Nephron (organoid): ENCODE data around the gene ACOT13.
"Not testable (repeated sequence)": the region's sequence is repeated elsewhere in the genome, so short reads cannot be mapped to it uniquely, and the experiment has no call there.

Experiments
- H3K27ac Mint-ChIP-seq, 3 experiments: 2 replicates each; pipeline ENCODE4 v1.8.0; 2020; ENCODE audit warnings: mixed read lengths in 3 of 3, mild to moderate bottlenecking in 2 of 3, moderate library complexity in 1 of 3
- H3K27me3 Mint-ChIP-seq: 2 replicates; pipeline ENCODE4 v1.8.0; 2021; ENCODE audit warnings: low read depth, mild to moderate bottlenecking, moderate library complexity, mixed read lengths
- H3K36me3 Mint-ChIP-seq: 2 replicates; pipeline ENCODE4 v1.8.0; 2020; ENCODE audit warnings: low read depth, mixed read lengths
- H3K4me1 Mint-ChIP-seq: 2 replicates; pipeline ENCODE4 v1.8.0; 2020; ENCODE audit warnings: mixed read lengths
- H3K4me3 Mint-ChIP-seq, 3 experiments: 2 replicates each; pipeline ENCODE4 v1.8.0; 2020; ENCODE audit warnings: mild to moderate bottlenecking in 3 of 3, mixed read lengths in 3 of 3, moderate library complexity in 2 of 3
- H3K9me3 Mint-ChIP-seq: 2 replicates; pipeline ENCODE4 v1.8.0; 2020; ENCODE audit warnings: mixed read lengths
- TF ChIP-seq, protein P1 (sequence below), 3 experiments: fragments of 200-600 bp; sonication (generic); IDR thresholded peaks; one replicate each; pipeline ENCODE4 v1.5.0; 2021; ENCODE audit warnings: antibody characterized with exemption in 3 of 3; ENCODE audit not compliant: unreplicated experiment in 3 of 3

ACOT13 gene

DNA sequence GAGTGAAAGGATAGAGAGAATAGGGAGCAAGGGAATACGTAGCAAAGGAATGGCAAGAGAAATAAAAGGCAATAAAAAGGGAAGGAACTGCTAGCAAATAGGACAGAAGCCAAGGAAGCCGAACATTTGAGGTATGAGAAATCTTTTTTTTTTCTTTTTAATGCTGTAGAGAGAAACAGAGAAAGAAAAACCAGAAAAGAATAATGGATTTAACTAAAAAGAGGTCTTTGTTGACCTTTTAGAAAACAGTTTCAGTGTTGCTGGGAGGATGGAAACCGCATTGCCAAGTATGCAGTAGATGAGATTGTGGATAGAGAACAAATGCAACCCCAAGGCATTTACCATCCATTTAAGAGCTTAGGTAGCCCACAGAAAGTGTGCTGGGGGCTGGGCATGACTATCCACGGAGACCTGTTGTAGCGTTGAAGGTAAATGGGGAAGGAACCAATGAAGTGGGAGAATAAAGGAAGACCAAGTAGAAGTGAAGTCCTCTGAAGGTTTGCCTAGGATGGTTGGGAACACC lies 75.4 kb downstream of the ACOT13 start:
- no peak overlapping the region for H3K4me3 Mint-ChIP-seq
- H3K27me3 Mint-ChIP-seq, result peaks cover 4% of the 10 kb centered on the region
- no peak overlapping the region for H3K27ac Mint-ChIP-seq
- H3K36me3 Mint-ChIP-seq, result no peaks in the 10 kb centered on the region
- H3K4me1 Mint-ChIP-seq, result no peaks in the 10 kb centered on the region
- TF ChIP-seq, protein P1, sequence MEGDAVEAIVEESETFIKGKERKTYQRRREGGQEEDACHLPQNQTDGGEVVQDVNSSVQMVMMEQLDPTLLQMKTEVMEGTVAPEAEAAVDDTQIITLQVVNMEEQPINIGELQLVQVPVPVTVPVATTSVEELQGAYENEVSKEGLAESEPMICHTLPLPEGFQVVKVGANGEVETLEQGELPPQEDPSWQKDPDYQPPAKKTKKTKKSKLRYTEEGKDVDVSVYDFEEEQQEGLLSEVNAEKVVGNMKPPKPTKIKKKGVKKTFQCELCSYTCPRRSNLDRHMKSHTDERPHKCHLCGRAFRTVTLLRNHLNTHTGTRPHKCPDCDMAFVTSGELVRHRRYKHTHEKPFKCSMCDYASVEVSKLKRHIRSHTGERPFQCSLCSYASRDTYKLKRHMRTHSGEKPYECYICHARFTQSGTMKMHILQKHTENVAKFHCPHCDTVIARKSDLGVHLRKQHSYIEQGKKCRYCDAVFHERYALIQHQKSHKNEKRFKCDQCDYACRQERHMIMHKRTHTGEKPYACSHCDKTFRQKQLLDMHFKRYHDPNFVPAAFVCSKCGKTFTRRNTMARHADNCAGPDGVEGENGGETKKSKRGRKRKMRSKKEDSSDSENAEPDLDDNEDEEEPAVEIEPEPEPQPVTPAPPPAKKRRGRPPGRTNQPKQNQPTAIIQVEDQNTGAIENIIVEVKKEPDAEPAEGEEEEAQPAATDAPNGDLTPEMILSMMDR (IDR thresholded peaks at IDR 0.05; ENCODE audit: unreplicated experiment in 3 of 3), result no peak
- no peaks in the 10 kb centered on the region for H3K9me3 Mint-ChIP-seq

DNA sequence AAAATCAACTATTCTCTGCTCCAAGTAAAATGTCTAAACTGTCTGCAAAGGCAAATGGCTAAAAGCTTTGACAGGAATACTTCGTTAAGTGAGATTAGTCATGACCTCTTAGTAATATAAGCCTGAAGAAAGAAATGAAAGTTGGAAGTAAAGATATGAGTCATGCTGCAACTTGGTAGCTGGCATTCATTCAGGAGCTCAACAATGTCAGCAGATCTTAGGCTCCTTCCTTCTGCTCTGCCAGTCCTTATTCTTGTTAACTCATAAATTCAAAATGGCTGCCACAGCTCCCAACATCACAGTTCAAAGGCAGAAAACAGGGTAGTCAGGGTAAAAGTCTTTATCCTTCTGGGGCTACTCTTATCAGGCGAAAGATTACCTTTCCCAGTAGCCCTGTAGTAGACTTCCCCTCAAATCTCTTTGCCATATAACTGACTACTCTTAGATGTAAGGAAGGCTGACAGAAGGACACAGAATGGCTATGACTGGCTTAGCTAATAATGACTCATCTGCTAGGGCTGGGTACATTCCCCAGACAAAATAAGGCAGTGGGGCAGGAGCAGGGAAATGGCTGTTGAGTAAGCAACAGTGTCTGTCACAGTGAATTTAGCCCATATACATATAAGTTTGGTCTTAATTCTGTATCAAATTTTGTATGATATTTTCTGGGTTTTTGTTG lies 76.5 kb downstream of the ACOT13 start:
- H3K36me3 Mint-ChIP-seq, result no peaks in the 10 kb centered on the region
- H3K27me3 Mint-ChIP-seq, result peaks cover 4% of the 10 kb centered on the region
- TF ChIP-seq, protein P1 (IDR thresholded peaks at IDR 0.05; ENCODE audit: unreplicated experiment in 3 of 3), result no peak
- H3K9me3 Mint-ChIP-seq, result no peaks in the 10 kb centered on the region
- H3K27ac Mint-ChIP-seq, result no peak overlapping the region
- no peaks in the 10 kb centered on the region for H3K4me1 Mint-ChIP-seq
- H3K4me3 Mint-ChIP-seq, result no peak overlapping the region

DNA sequence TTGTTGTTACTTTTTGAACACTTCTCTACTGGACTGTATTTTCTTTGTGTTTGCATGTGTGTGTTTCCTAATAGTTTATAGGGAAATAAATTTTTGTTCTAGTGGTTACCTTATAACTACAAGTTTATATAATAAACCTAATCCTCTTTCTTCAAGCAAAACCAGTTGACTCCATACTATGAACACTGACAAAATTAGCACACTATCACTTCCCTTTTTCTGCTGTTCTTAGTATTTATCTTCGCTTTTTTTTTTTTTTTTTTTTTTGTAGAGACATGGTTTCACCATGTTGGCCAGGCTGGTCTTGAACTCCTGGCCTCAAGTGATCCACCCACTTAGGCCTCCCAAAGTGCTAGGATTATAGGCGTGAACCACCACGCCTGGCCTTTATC lies 77.1 kb downstream of the ACOT13 start:
- no peak overlapping the region for H3K4me3 Mint-ChIP-seq
- peaks cover 4% of the 10 kb centered on the region for H3K27me3 Mint-ChIP-seq
- H3K27ac Mint-ChIP-seq, result no peak overlapping the region
- H3K4me1 Mint-ChIP-seq, result no peaks in the 10 kb centered on the region
- TF ChIP-seq, protein P1 (IDR thresholded peaks at IDR 0.05; ENCODE audit: unreplicated experiment in 3 of 3), result no peak
- H3K36me3 Mint-ChIP-seq, result no peaks in the 10 kb centered on the region
- no peaks in the 10 kb centered on the region for H3K9me3 Mint-ChIP-seq

DNA sequence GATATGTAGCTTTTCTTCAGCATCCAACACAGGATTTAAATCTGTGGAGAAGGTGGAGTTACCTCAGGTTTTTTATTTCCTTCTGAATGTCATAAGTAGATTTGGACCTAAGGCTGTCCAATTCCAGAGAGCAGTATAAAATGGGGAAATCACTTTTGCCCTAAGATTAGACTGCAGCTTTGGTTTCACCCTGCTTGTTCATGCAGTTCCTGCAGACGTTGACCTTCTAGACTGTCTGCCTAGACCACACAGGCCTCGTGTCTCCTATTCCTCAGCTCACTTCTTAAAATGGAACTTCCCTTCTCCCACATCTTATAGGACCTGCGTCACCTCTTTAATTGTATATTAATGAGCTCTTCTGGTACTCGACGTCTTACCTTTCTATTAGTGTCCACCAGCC lies 78.0 kb downstream of the ACOT13 start:
- H3K9me3 Mint-ChIP-seq, result no peaks in the 10 kb centered on the region
- peaks cover 4% of the 10 kb centered on the region for H3K27me3 Mint-ChIP-seq
- no peaks in the 10 kb centered on the region for H3K36me3 Mint-ChIP-seq
- TF ChIP-seq, protein P1 (IDR thresholded peaks at IDR 0.05; ENCODE audit: unreplicated experiment in 3 of 3), result no peak
- no peak overlapping the region for H3K27ac Mint-ChIP-seq
- H3K4me3 Mint-ChIP-seq, result no peak overlapping the region
- no peaks in the 10 kb centered on the region for H3K4me1 Mint-ChIP-seq

DNA sequence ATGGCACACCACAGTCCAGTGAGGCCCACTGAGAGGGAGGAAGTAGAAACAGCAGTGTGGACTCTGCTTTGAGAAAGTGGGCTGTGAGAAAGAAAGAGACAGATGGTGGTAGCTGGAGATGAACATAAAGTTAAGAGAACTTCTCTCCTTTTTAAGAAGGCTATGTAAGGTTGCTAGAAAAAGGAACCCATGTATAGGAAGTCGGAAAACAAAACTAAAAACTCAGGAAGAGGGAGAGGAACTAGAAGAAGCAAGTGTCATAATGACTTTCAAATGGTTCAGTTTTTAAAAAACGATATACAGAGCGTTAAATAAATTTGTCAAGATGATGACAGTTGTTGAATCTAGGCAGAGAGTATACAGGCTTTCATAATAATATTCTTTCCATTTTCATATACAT lies 82.4 kb downstream of the ACOT13 start:
- no peaks in the 10 kb centered on the region for H3K27me3 Mint-ChIP-seq
- peaks cover 2% of the 10 kb centered on the region for H3K9me3 Mint-ChIP-seq
- no peak overlapping the region for H3K4me3 Mint-ChIP-seq
- H3K36me3 Mint-ChIP-seq, result no peaks in the 10 kb centered on the region
- TF ChIP-seq, protein P1 (IDR thresholded peaks at IDR 0.05; ENCODE audit: unreplicated experiment in 3 of 3), result no peak
- no peak overlapping the region for H3K27ac Mint-ChIP-seq
- H3K4me1 Mint-ChIP-seq, result no peaks in the 10 kb centered on the region

DNA sequence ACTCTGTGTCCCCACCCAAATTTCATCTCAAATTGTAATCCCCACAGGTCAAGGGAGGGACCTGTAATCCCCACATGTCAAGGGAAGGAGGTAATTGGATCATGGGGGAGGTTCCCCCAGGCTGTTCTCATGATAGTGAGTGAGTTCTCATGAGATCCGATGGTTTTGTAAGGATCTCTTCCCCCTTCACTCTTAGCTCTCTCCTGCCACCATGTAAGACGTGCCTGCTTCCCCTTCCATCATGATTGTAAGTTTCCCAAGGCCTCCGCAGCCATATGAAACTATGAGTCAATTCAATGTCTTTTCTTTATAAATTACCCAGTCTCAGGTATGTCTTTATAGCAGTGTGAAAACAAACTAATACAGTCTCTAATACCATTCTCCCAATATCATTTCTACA lies 84.0 kb downstream of the ACOT13 start:
- H3K27me3 Mint-ChIP-seq, H3K36me3 Mint-ChIP-seq, H3K9me3 Mint-ChIP-seq, H3K4me3 Mint-ChIP-seq, H3K4me1 Mint-ChIP-seq, H3K27ac Mint-ChIP-seq: not testable (repeated sequence)
